Activated CD8-positive, alpha-beta memory T cell treated with anti-CD3 and anti-CD28 coated beads, Interleukin-2, amount 50 U/mL, for 24 hours (primary cell): Measurements from ENCODE around the gene RUVBL2.
A peak's percentile ranks its signal among the peaks of the same experiment; 100 is the strongest.

ENCODE experiments used
- DNase-seq: peaks from one replicate; pipeline ENCODE4 v3.0.0-alpha.2; 2020; ENCODE audit errors: extremely low read depth

Gene RUVBL2

GRCh38 chr19:48964205-48965039 lies 29.3 kb upstream of the RUVBL2 start:
- no peak for DNase-seq

- peak; percentile 78 for DNase-seq
These were observed 28.5 kb upstream of the RUVBL2 start, which contains the start of gene FTL for GRCh38 chr19:48965040-48965805. TSS of gene FTL (plus strand) at chr19:48965309. CDS start at chr19:48965508, 199 bp downstream.

- DNase-seq: peak; percentile 73
These were observed 27.7 kb upstream of the RUVBL2 start for GRCh38 chr19:48965806-48966540.

- no peak for DNase-seq
These were observed 26.9 kb upstream of the RUVBL2 start for GRCh38 chr19:48966541-48967345.

- no peak for DNase-seq
These were observed 26.1 kb upstream of the RUVBL2 start for GRCh38 chr19:48967346-48968178.

- no peak for DNase-seq
These were observed 25.5 kb upstream of the RUVBL2 start for GRCh38 chr19:48968179-48968661.

- no peak for DNase-seq
These were observed 24.9 kb upstream of the RUVBL2 start for GRCh38 chr19:48968813-48969218.

- DNase-seq: no peak
These were observed 24.2 kb upstream of the RUVBL2 start for GRCh38 chr19:48969276-48970138.

- DNase-seq: no peak
These were observed 23.4 kb upstream of the RUVBL2 start for GRCh38 chr19:48970139-48970766.

GRCh38 chr19:48970923-48971395 lies 22.7 kb upstream of the RUVBL2 start:
- DNase-seq: peak; percentile 72

GRCh38 chr19:48975947-48976847 lies 17.5 kb upstream of the RUVBL2 start:
- no peak for DNase-seq

GRCh38 chr19:48977061-48977460 lies 16.6 kb upstream of the RUVBL2 start:
- DNase-seq: no peak

- DNase-seq: no peak
These were observed 11.4 kb upstream of the RUVBL2 start for GRCh38 chr19:48982280-48982679.

- DNase-seq: no peak
These were observed 8.0 kb upstream of the RUVBL2 start for GRCh38 chr19:48985711-48986110.

GRCh38 chr19:48986211-48986610 lies 7.5 kb upstream of the RUVBL2 start:
- no peak for DNase-seq

GRCh38 chr19:48987323-48987722 lies 6.4 kb upstream of the RUVBL2 start:
- no peak for DNase-seq

- DNase-seq: no peak
These were observed 5.4 kb upstream of the RUVBL2 start for GRCh38 chr19:48988286-48988685.

- no peak for DNase-seq
These were observed 4.8 kb upstream of the RUVBL2 start for GRCh38 chr19:48988860-48989259.
